PC-9 (cell line): ENCODE data around the gene TSPAN11.

Experiments used
- EZH2 ChIP-seq: fragments of 200-600 bp; sonication (generic); IDR thresholded peaks from 2 replicates; pipeline ENCODE4 v1.8.0; 2017; ENCODE audit warnings: antibody characterized with exemption, low read depth
- TF ChIP-seq, protein P1 (sequence below): fragments of 200-600 bp; sonication (generic); conservative IDR thresholded peaks from 2 replicates; pipeline ENCODE4 v1.6.1; 2017; ENCODE audit warnings: mixed run types, antibody characterized with exemption, mild to moderate bottlenecking, moderate library complexity

DNA sequence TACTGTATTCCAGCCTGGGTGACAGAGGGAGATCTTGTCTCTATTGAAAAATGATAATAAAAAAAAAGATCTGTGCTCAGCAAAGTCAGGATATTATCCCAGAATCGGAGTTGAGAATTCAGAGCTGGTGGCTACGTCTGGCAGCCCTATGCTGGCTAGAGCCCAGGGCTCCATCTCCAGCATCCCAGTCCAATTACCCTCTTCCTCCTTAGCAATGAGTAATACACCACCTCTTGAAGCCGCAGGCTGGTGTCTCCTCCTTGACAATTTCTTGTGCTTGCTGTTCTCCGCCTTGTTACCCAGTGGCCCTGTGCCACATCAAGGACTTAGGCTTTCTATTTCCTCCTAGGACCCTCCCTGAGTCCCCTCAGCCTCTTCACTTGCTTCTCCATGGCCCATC is 108.7 kb downstream of the TSPAN11 start:
- TF ChIP-seq, protein P1, sequence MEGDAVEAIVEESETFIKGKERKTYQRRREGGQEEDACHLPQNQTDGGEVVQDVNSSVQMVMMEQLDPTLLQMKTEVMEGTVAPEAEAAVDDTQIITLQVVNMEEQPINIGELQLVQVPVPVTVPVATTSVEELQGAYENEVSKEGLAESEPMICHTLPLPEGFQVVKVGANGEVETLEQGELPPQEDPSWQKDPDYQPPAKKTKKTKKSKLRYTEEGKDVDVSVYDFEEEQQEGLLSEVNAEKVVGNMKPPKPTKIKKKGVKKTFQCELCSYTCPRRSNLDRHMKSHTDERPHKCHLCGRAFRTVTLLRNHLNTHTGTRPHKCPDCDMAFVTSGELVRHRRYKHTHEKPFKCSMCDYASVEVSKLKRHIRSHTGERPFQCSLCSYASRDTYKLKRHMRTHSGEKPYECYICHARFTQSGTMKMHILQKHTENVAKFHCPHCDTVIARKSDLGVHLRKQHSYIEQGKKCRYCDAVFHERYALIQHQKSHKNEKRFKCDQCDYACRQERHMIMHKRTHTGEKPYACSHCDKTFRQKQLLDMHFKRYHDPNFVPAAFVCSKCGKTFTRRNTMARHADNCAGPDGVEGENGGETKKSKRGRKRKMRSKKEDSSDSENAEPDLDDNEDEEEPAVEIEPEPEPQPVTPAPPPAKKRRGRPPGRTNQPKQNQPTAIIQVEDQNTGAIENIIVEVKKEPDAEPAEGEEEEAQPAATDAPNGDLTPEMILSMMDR = no peak
- no peak for TF ChIP-seq EZH2
